ENCODE data around the gene ATP2C1. TPM values are rescaled to one million over a fixed set of nuclear protein-coding genes. Genes with fewer than 3 reads are reported as not detected.

Gene ATP2C1
- total and polyA plus RNA-seq, 9 of the 15 experiments (the other 6 are each of a cell fraction or from before 2014, with no cell fraction given): 10.0 to 53.5 (median 27.9) TPM

GRCh38 chr3:130876594-130876993, 17.3 kb upstream of the ATP2C1 start:
- FAIRE-seq: no peak
- ChIA-PET CTCF (ENCODE audit: low intra/inter-chr PET ratio) (no interaction called here), POLR2A (no interaction called here)
- H3K4me1 ChIP-seq (replicated peaks in 1 of 2; ENCODE audit: control insufficient read depth in 2 of 2, insufficient read depth in 2 of 2, low read length in 2 of 2): no peaks in the 10 kb centered on the region
- no peaks in the 10 kb centered on the region for H3K36me3 ChIP-seq (ENCODE audit: control insufficient read depth, insufficient read depth, low read length)
- no peaks in the 10 kb centered on the region for H3K79me2 ChIP-seq (ENCODE audit: control insufficient read depth, insufficient read depth, low read length)
- DNase-seq (ENCODE audit: extremely low read depth in 1 of 4, low spot score in 3 of 4): no peak
- in situ Hi-C loops (cut with MboI) (no loop called here), intact Hi-C loops (cut with micrococcal nuclease) (no loop called here)
- BruUV-seq (replicated peaks): no TSS peak
- H3K27ac ChIP-seq (ENCODE audit: extremely low read depth, low read depth, low read length): no peak overlapping the region
- no peak overlapping the region for H3K9ac ChIP-seq (ENCODE audit: insufficient read depth in 1 of 2, low read depth in 2 of 2, low read length in 2 of 2)
- no peak for ATAC-seq
- peaks cover 2% of the 10 kb centered on the region; the same call in 1 of the 2 replicates for H3K9me3 ChIP-seq (replicated peaks; ENCODE audit: control insufficient read depth, insufficient read depth, low read depth, low read length)
- no peak overlapping the region for H3K4me2 ChIP-seq (ENCODE audit: insufficient read depth, low read length)
- no peak for TF ChIP-seq CHD1 (IDR thresholded peaks at IDR 0.05; ENCODE audit: low read length)
- peak; percentile 83 for TF ChIP-seq ZNF316 (IDR thresholded peaks at IDR 0.05)
- TF ChIP-seq ZC3H4 (CRISPR knock-in tag; IDR thresholded peaks at IDR 0.05; ENCODE audit: borderline replicate concordance): no peak
- TF ChIP-seq NFATC3 (IDR thresholded peaks at IDR 0.05): no peak
- peak; percentile 51; the same call in 1 of the 2 replicates for TF ChIP-seq C11orf30 (IDR thresholded peaks at IDR 0.05; ENCODE audit: low read depth)
- no peak for TF ChIP-seq SRSF1 (IDR thresholded peaks at IDR 0.05; ENCODE audit: low read depth, low read length)
- no peak for TF ChIP-seq CAMTA2 (CRISPR knock-in tag; conservative IDR thresholded peaks at IDR 0.05)
- no peak for TF ChIP-seq PCBP1 (IDR thresholded peaks at IDR 0.05; ENCODE audit: low read depth, low read length, poor library complexity, severe bottlenecking)
- TF ChIP-seq ZNF408 (CRISPR knock-in tag; IDR thresholded peaks at IDR 0.05; ENCODE audit: low read depth): no peak
- no peaks in the 10 kb centered on the region for H4K20me1 ChIP-seq (replicated peaks; ENCODE audit: control insufficient read depth, insufficient read depth, low read length)
- no peak overlapping the region for H3K4me3 ChIP-seq
- H3K9me1 ChIP-seq (ENCODE audit: control insufficient read depth, insufficient read depth, low read length): no peaks in the 10 kb centered on the region
- WGBS (ENCODE audit: insufficient coverage, low coverage, missing lambda C conversion rate): 20% methylated on average over 2 of the region's 2 CpGs
- no peak overlapping the region for H2AFZ ChIP-seq (ENCODE audit: low read depth, low read length)
- no peaks in the 10 kb centered on the region for H3K27me3 ChIP-seq (ENCODE audit: control insufficient read depth in 2 of 2, insufficient read depth in 2 of 2, low read length in 2 of 2)
